Osteocyte (in vitro differentiated cells): ENCODE measurements around the gene PPP1R2C. TPM values are rescaled to one million over a fixed set of nuclear protein-coding genes. Genes with fewer than 3 reads are reported as not detected.

Experiments
- DNase-seq: peaks from one replicate; pipeline ENCODE4 v3.0.0; 2021; ENCODE audit warnings: mixed read lengths; ENCODE audit not compliant: unreplicated experiment; ENCODE audit errors: extremely low spot score
- H3K27ac Mint-ChIP-seq: one replicate; pipeline ENCODE4 v1.8.0; 2021; ENCODE audit warnings: mild to moderate bottlenecking, mixed read lengths; ENCODE audit not compliant: unreplicated experiment
- H3K27me3 Mint-ChIP-seq: one replicate; pipeline ENCODE4 v1.8.0; 2021; ENCODE audit warnings: mixed read lengths; ENCODE audit not compliant: unreplicated experiment
- H3K36me3 Mint-ChIP-seq: one replicate; pipeline ENCODE4 v1.8.0; 2021; ENCODE audit warnings: mixed read lengths; ENCODE audit not compliant: unreplicated experiment
- H3K4me1 Mint-ChIP-seq: one replicate; pipeline ENCODE4 v1.8.0; 2021; ENCODE audit warnings: mixed read lengths; ENCODE audit not compliant: unreplicated experiment
- H3K4me3 Mint-ChIP-seq: one replicate; pipeline ENCODE4 v1.8.0; 2021; ENCODE audit warnings: mild to moderate bottlenecking, moderate library complexity, mixed read lengths; ENCODE audit not compliant: unreplicated experiment
- H3K9me3 Mint-ChIP-seq: one replicate; pipeline ENCODE4 v1.8.0; 2021; ENCODE audit warnings: mixed read lengths; ENCODE audit not compliant: unreplicated experiment
- CTCF ChIP-seq: fragments of 200-600 bp; sonication (generic); IDR thresholded peaks from 2 replicates; pipeline ENCODE4 v1.5.0; 2021; ENCODE audit warnings: antibody characterized with exemption, mild to moderate bottlenecking, moderate library complexity
- total RNA-seq: library from RNA; stranded (reverse); gene quantifications from 2 replicates; pipeline ENCODE4 v1.2.1, GENCODE V29; 2021

PPP1R2C gene
- total RNA-seq, 1 donor from 2014 or later, result not detected

GRCh38 chrX:42770566-42770965, 7.4 kb downstream of the PPP1R2C start:
- TF ChIP-seq CTCF, result no peak
- DNase-seq, result no peak
- no peak overlapping the region for H3K27ac Mint-ChIP-seq
- H3K9me3 Mint-ChIP-seq, result peaks cover 20% of the 10 kb centered on the region
- no peaks in the 10 kb centered on the region for H3K4me1 Mint-ChIP-seq
- H3K27me3 Mint-ChIP-seq, result no peaks in the 10 kb centered on the region
- no peak overlapping the region for H3K4me3 Mint-ChIP-seq
- H3K36me3 Mint-ChIP-seq, result no peaks in the 10 kb centered on the region

DNA sequence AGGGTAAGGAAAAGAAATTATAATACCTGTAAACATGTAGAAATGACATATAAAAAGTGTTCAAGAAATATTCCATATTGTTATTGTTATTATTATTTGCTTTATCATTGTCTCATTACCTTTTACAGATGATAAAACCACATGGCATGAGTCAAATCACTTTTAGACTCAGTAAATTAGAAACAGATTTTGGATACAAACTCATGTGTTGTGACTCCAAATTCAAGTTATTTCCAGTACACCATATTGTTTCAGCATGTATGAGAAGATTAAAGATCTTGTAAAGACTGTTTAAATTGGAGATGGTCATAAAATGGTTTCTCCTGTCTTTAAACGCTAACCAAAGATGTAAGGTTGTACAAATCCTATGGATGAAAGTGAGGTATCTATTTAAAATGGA, 18.1 kb downstream of the PPP1R2C start:
- TF ChIP-seq CTCF, result no peak
- Mint-ChIP-seq H3K4me3 (no peak overlapping the region), H3K27ac (no peak overlapping the region), H3K9me3 (peaks cover 31% of the 10 kb centered on the region), H3K27me3 (no peaks in the 10 kb centered on the region), H3K36me3 (no peaks in the 10 kb centered on the region), H3K4me1 (no peaks in the 10 kb centered on the region)
- DNase-seq, result no peak

- Mint-ChIP-seq H3K4me3 (no peak overlapping the region), H3K27me3 (no peaks in the 10 kb centered on the region), H3K36me3 (no peaks in the 10 kb centered on the region), H3K27ac (no peak overlapping the region), H3K4me1 (no peaks in the 10 kb centered on the region), H3K9me3 (peaks cover 20% of the 10 kb centered on the region)
- no peak for TF ChIP-seq CTCF
- DNase-seq, result no peak
These were observed 22.1 kb downstream of the PPP1R2C start for GRCh38 chrX:42755815-42756214.

DNA sequence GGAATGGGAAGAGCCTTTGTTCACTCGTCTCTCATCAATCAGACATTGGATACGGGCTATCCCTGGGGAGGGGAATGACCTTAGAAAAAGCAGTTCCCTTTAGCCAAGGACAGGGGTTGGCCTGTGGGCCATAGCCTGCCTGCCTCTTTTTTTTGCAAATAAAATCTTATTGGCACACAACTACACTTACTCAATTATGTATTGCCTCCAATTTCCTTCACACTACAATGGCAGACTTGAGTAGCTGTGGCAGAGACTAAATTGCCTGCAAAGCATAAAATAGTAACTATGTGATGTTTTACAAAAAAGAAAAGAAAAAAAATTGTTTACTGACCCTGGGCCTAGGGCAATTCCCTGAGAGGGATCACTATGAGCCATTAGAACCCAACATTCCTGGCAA, 23.4 kb downstream of the PPP1R2C start:
- no peak for TF ChIP-seq CTCF
- Mint-ChIP-seq H3K27me3 (no peaks in the 10 kb centered on the region), H3K27ac (no peak overlapping the region), H3K4me3 (no peak overlapping the region), H3K9me3 (peaks cover 19% of the 10 kb centered on the region), H3K36me3 (no peaks in the 10 kb centered on the region), H3K4me1 (no peaks in the 10 kb centered on the region)
- no peak for DNase-seq

- DNase-seq, result no peak
- Mint-ChIP-seq H3K27me3 (no peaks in the 10 kb centered on the region), H3K36me3 (no peaks in the 10 kb centered on the region), H3K27ac (no peak overlapping the region), H3K4me3 (no peak overlapping the region), H3K9me3 (peaks cover 19% of the 10 kb centered on the region), H3K4me1 (no peaks in the 10 kb centered on the region)
- TF ChIP-seq CTCF, result no peak
These were observed 23.8 kb downstream of the PPP1R2C start for GRCh38 chrX:42754115-42754514.
